C4-2B (cell line): ENCODE data around the gene TCAP.

Source experiments
- CTCF ChIP-seq: fragments of 450-650 bp; conservative IDR thresholded peaks from 2 replicates; pipeline ENCODE4 v1.5.1; 2017; ENCODE audit warnings: mild to moderate bottlenecking
- ZFX ChIP-seq: fragments of 450-650 bp; IDR thresholded peaks from 2 replicates; pipeline ENCODE4 v1.6.1; 2017

- no peak for TF ChIP-seq CTCF
- TF ChIP-seq ZFX: no peak
Measured at GRCh38 chr17:39638317-39638716, 26.8 kb upstream of the TCAP start.
